Activated CD8-positive, alpha-beta memory T cell treated with anti-CD3 and anti-CD28 coated beads for 36 hours (primary cell): ENCODE measurements around the gene DTX3L. TPM values are rescaled to one million over a fixed set of nuclear protein-coding genes. Genes with fewer than 3 reads are reported as not detected.
"Not testable (repeated sequence)": the region's sequence is repeated elsewhere in the genome, so short reads cannot be mapped to it uniquely, and the experiment has no call there.

ENCODE experiments used
- CTCF ChIA-PET: fragments of 350-600 bp; sonication (Branson Sonifier 250); formaldehyde crosslinking; loops from one replicate; lab custom pipeline; 2021; ENCODE audit warnings: antibody characterized with exemption; lab: Charles Lee
- POLR2A ChIA-PET: fragments of 350-600 bp; sonication (Branson Sonifier 250); formaldehyde crosslinking; loops from one replicate; lab custom pipeline; 2021; ENCODE audit warnings: antibody characterized with exemption; lab: Charles Lee
- total RNA-seq, 2 experiments: library from RNA; stranded (reverse); gene quantifications; one replicate each; pipeline ENCODE4 v1.2.3, GENCODE V29; 2021

The DTX3L gene
- total RNA-seq, 2 experiments from 2014 or later = 19.1 to 21.1 TPM

DNA sequence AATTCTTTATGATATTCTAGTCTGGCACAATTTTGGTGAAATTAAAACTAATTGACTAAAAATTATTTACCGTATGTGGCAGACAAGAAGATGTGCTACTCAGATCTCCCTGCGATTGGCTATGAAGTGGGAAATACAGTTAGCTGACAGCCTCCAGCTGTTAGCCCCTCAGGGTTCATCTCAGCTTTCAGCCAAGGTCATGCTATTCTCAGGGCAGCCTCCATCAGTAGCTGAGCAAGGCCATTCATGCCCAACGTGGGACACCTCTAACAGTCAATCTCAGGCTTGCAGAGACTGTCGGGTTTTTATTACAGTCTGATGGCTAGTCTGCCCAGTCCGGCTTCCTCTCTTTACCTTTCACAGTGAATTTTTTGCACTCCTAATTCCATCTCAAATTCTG, 6.8 kb upstream of the DTX3L start:
- POLR2A ChIA-PET = no interaction called here

DNA sequence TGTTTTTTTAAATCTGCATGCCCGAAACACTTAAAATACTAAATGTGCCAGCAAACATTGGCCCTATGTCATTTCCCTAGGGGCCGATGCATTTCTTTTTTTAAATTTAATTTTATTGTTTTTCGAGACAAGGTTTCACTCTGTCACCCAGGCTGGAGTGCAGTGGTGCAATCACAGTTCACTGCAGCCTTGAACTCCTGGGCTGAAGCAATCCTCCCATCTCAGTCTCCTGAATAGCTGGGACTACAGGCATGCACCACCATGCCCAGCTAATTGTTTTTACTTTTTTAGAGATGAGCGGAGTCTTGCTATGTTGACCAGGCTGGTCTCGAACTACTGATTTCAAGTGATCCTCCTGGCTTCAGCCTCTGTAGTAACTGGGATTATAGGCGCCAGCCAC, 5.5 kb upstream of the DTX3L start:
- ChIA-PET CTCF (interaction anchor here (8.8 kb wide), 1 partner anchor 121 kb away, joined by 69 read pairs; the partner anchor contains the start of gene PARP14), POLR2A (no interaction called here)

More for the DNA sequence above, 6.8 kb upstream of the DTX3L start:
- CTCF ChIA-PET = interaction anchor here (8.8 kb wide), 1 partner anchor 122 kb away, joined by 69 read pairs; the partner anchor contains the start of gene PARP14

DNA sequence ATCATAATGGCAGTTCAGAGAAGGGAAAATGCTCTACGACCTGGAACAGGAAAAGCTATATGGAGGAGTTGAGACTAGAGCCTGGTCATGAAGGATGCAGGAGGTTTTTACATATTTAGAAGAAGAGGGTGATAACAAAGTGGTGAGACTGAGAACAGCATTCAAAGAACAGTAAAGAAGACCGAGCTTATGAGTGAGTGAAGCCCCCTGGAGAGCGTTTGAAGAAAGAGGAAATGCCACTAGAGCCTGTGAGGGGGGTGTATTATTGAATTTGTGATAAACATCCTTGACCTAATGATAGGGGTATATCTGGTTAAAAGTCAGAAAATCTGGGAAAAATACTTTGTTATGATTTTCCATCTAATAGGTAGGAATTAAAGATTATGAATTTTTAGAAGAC, 4.2 kb upstream of the DTX3L start:
- POLR2A ChIA-PET = no interaction called here
- CTCF ChIA-PET = interaction anchor here (0.8 to 8.8 kb wide), 2 partner anchors 67 to 119 kb away, joined by 4 to 69 read pairs; partner anchors contain the start of gene PARP14

DNA sequence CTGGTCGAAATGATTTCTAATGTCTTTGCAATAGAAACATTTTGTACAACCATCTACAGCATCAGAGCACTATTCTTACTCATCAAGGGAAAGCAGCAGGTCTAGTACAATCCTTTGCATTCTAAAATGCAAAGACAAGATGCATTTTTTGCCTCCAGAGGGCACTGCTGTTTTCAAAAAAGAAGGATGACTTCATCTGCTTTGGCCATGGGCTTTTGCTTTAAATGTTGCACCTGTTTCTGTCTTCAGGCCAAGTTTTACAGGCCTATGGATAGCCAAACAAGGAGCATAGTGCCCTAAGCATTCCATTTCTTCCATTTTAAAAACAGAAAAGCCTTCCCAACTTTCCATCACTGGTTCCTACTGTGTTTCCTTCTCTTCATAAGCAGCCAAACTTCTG, 3.5 kb upstream of the DTX3L start:
- POLR2A ChIA-PET = no interaction called here
- CTCF ChIA-PET = interaction anchor here (8.8 kb wide), 1 partner anchor 118 kb away, joined by 69 read pairs; the partner anchor contains the start of gene PARP14

DNA sequence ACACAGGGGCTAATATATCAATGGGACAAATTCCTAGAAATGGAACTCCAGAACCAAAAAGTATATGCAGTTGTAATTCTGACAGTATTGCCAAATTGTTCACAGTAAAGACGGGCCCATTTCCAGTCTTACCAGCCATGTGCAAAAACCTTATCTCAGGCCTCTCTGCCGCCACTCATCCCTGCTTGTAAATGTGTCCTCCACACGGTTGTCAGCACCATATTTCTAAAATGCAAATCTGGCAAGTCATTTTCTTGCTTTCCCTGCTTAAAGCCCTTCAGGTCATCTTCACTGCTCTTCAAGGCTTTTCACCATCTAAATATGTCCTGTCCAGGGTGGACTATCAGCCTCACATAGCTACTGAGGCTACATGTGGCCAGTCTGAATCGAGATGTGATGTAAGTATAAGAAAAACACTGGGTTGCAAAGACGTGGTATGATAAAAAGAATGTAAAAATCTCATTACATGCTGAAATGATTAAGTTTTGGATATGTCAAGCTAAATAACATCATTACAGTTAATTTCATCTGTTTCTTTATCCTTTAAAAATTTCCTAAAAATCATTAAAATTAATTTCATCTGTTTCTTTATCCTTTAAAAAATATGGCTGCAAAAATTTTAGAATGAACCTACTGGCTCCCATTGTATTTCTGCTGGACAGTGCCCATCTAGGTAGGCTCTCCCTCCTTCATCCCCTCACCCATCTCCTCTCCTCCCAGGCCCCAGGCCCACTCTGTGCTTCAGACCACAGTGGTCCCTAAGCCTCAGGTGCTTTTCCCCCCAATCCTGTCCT, 1.0 kb upstream of the DTX3L start:
- POLR2A ChIA-PET = interaction anchor here (0.5 to 1.0 kb wide), 2 partner anchors 116 to 461 kb away, joined by 3 to 6 read pairs; no protein-coding TSS in a partner anchor

DNA sequence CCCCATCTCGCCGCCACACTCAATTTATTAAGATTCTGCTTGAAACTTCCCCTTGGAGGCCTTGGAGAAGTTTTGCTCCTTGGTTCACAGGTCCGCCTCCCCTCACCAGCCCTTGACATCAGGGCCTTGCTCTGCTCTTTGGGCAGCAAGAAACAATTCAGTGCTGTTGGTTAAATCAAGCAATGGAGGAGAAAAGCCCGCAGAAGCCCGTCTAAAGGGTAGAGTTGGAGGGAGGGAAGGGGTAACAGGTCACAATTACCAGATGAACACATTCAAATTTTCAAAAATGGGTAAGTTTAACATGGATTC, 467 bp upstream of the DTX3L start:
- CTCF ChIA-PET = interaction anchor here (1.1 to 8.8 kb wide), 3 partner anchors 10 to 116 kb away, joined by 3 to 69 read pairs (median 22); partner anchors contain the start of gene PARP14
- POLR2A ChIA-PET = interaction anchor here (1.1 to 1.5 kb wide), 3 partner anchors 14 to 117 kb away, joined by 4 to 14 read pairs (median 6); partner anchors contain the start of genes PARP14 and PARP15

More for the DNA sequence above, 1.0 kb upstream of the DTX3L start:
- CTCF ChIA-PET = interaction anchor here (8.8 kb wide), 1 partner anchor 116 kb away, joined by 69 read pairs; the partner anchor contains the start of gene PARP14

DNA sequence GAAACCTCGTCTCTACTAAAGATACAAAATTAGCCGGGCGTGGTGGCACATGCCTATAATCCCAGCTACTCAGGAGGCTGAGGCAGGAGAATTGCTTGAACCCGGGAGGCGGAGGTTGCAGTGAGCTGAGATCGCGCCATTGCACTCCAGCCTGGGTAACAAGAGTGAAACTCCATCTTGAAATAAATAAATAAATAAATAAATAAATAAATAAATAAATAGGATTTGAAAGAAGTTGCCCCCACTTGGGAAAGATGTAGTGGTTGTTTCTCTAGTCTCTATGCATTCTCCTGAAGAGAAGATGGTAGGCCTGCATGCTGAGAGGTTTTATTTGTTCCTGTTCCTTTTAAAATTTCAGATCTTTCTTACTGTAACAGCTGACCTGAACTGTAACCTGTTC, 4.0 kb downstream of the DTX3L start:
- POLR2A ChIA-PET = not testable (repeated sequence)
- CTCF ChIA-PET = interaction anchor here (1.0 kb wide), 1 partner anchor 108 kb away, joined by 3 read pairs; no protein-coding TSS in a partner anchor

DNA sequence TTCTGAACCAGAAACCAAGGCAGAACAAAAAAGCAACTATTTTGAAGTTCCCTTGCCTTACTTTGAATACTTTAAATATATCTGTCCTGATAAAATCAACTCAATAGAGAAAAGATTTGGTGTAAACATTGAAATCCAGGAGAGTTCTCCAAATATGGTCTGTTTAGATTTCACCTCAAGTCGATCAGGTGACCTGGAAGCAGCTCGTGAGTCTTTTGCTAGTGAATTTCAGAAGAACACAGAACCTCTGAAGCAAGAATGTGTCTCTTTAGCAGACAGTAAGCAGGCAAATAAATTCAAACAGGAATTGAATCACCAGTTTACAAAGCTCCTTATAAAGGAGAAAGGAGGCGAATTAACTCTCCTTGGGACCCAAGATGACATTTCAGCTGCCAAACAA, 4.6 kb downstream of the DTX3L start:
- ChIA-PET POLR2A (no interaction called here), CTCF (no interaction called here)

DNA sequence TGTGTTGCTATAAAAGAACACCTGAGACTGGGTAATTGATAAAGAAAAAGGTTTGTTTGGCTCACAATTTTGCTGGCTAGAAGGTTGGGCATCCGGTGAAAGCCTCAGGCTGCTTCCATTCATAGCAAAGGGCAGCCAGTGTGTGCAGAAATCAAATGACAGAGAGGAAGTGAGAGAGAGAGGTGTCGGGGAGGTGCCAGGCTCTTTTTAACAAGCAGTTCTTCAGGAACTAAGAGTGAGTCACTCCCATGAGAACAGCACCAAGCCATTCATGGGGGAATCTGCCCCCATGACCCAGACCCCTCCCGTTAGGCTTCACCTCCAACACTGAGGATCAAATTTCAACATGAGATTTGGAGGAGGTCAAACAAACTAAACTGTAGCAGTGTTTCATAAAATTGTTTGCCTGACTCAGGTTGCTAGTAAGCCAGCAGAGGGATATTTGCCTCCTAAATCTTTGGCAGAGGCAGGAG, 8.8 kb downstream of the DTX3L start:
- ChIA-PET POLR2A (no interaction called here), CTCF (interaction anchor here (1.0 kb wide), 1 partner anchor 9 kb away, joined by 3 read pairs; the partner anchor contains the start of genes DTX3L and PARP9)

DNA sequence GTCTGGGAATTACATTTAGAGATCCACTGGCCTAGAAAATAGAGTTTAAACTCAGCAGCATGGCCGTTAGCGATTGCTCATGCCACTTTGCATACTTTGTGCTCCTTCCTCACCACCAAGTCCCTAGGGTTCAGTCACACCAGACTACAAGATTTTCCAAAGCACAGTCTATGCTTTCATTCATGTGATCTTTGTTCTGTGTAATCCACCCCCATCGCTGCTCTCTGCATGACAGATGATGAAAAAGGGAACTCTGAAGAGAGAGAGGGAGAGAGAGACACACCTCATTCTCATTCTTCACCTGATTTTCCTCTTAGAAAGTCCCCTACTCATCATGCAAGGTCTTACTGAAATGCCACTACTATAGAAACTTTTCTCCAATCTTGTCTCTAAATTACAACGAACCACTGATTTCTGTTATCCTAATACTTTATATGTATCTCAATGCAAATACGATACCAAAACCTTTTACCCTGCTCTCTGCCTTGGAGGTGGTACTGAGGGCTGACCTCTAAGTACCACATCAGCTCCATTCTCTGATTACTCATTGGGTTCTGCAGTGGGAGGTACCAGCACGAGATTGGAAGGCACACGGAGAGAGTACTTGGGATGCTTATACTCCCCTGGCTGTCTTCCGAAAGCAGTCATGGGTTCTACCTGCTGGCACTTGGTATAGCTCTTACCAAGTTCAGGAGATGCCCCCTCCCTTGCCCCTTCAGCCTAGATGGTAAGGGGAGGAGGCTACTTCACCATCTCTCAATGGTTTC, 12.2 kb downstream of the DTX3L start:
- POLR2A ChIA-PET = interaction anchor here (1.3 kb wide), 1 partner anchor 12 kb away, joined by 4 read pairs; the partner anchor contains the start of genes DTX3L and PARP9
- CTCF ChIA-PET = interaction anchor here (0.7 to 3.3 kb wide), 3 partner anchors 11 to 680 kb away, joined by 3 to 14 read pairs (median 9); partner anchors contain the start of genes DTX3L and PARP9

DNA sequence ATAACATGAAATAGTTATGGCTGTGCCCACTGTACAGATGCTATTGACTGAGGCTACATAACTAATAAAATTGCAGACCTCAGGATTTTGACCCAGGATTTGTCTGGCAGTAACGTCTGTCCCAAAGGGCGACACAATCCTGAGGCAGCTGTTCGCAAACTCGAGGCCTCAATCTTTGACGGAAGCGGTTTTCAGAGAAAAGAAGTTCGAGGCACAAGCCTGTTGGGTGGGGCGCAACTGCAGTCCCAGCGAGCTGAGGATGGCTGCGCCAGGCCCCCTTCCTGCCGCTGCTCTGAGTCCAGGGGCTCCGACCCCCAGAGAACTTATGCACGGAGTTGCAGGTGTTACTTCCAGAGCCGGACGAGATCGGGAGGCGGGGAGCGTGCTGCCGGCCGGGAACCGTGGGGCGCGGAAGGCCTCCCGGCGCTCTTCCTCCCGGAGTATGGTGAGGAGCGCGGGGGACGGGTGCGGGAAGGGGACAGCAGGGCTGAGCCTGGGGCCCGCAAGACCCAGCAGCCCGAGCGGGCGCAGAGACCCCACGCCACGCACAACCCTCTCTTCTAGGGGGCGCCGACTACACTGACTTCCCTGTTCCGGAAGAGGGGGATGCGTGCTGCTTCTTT, 13.4 kb downstream of the DTX3L start, which contains the start of gene PARP15:
Gene PARP15, plus strand, starts transcription at position 242 of the 623 bp plus-strand sequence. Its CDS starts 18 bp downstream, at position 260.
- CTCF ChIA-PET = interaction anchor here (1.0 kb wide), 1 partner anchor 51 kb away, joined by 3 read pairs; no protein-coding TSS in a partner anchor
- POLR2A ChIA-PET = interaction anchor here (1.3 kb wide), 1 partner anchor 13 kb away, joined by 4 read pairs; the partner anchor contains the start of genes DTX3L and PARP9

DNA sequence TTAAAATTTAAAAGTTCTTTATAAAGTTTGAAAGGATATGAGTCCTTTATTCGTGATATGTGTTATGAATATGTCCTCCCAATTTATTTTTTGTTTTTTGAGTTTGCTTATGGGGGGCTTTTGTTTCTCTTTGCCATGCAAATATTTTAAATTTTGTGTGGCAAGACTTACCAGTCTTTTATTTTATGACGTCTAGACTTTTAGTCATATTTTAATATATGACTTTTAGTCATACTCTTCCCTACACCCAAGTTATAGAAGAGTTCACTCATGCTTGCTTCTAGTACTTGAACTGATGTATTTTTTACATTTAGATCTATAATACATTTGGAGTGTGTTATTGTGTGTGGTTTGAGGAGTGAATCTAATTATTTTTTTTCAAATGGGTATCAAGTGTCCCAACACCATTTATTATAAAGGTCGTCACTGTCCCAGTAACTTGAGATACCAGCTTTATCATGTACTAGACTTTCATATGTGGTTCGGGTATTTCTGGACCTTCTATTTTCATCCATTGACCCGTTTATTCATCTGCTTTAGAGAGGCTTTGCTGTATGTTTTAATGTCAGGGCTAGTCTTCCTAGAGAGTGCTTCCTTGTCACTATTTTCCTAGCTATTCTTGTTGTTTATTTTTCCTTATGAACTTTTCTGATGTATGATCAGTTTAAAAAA, 14.1 kb downstream of the DTX3L start:
- ChIA-PET CTCF (interaction anchor here (0.8 to 1.0 kb wide), 2 partner anchors 50 to 101 kb away, joined by 3 to 5 read pairs; no protein-coding TSS in a partner anchor), POLR2A (interaction anchor here (1.2 kb wide), 1 partner anchor 14 kb away, joined by 6 read pairs; the partner anchor contains the start of genes DTX3L and PARP9)

DNA sequence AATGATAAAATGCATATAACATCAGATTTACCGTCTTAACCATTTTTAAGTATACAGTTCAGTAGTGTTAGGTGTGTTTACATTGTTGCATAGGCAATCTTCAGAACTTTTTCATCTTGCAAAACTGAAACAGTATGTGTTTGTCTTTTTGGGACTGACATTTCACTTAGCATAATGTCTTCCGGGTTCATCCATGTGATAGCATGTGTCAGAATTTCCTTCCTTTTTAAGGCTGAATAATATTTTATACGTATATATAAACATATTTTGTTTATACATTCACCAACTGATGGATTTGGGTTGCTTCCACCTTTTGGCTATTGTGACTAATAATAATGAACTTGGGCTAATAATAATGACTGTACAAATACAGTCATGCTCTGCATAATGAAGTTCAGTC, 16.3 kb downstream of the DTX3L start:
- POLR2A ChIA-PET = no interaction called here
- CTCF ChIA-PET = no interaction called here

DNA sequence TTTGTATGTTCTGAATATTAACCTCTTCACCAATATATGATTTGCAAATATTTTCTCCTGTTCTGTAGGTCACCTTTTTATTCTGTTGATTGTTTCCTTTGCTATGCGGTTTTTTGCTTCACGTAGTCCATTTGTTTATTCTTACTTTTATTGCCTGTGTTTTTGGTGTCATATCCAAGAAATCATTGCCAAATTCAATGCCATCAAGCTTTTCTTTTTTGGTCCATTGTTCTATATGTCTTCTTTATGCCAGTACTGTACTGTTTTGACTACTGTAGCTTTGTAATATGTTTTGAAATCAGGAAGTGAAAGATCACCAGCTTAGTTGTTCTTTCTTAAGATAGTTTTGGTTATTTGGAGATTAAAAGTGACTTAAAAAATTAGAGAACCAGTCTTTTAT, 17.5 kb downstream of the DTX3L start:
- ChIA-PET POLR2A (no interaction called here), CTCF (no interaction called here)

DNA sequence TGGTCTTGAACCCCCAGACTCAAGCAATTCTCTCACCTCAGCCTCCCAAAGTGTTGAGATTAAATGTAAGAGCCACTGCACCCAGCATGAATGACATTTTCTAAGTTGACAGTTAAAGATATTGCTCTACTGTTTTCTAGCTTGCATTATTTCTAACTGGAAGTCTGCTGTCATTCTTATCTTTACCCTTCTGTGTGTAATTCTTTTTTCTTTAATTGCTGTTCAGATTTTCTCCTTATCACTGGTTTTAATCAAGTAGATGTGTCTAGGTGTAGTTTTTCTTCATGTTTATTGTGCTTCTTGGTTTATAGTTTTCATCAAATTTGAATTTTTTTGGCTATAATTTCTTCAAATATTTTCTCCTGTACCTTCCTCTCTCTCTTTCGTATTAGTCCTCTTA, 18.3 kb downstream of the DTX3L start:
- ChIA-PET CTCF (no interaction called here), POLR2A (no interaction called here)

DNA sequence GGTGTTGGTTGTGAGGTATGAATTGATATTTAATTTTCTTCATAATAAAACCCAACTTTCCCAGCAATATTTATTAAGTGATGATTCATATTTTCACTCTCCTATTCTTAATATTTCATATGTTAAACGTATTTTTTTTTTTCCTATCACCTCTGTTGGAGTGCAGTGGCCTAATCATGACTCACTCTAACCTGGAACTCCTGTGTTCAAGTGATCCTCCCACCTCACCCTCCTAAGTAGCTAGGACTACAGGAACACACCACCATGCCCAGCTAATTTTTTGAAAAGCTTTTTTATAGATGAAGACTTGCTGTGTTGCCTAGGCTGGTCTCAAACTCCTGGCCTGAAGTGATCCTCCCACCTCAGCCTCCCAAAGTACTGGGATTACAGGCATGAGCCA, 22.0 kb downstream of the DTX3L start:
- CTCF ChIA-PET = no interaction called here
- POLR2A ChIA-PET = no interaction called here

DNA sequence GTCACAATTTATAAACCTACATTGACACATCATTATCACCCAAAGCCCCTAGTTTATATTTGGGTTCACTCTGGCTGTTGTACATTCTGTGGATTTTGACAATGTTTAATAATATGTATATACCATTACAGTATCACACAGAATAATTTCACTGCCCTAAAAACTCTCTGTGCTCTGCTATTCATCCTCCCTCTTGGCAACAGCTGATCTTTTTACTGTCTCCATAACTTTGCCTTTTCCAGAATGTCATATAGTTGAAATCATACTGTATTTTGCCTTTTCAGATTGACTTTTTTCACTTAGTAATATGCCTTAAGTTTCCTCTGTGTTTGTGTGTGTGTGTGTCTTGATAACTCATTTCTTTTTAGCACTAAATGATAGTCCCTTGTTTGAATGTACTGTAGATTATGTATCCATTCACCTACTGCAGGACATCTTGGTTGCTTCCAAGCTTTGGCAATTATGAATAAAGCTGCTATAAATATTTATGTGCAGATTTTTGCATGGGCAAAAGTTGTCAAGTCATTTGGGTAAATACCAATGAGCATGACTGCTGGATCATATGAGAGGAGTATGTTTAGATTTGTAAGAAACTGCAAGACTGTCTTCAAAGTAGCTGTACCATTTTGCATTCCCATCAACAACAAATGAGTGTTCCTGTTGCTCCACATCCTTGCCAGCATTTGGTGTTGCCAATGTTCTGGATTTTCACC, 22.8 kb downstream of the DTX3L start:
- POLR2A ChIA-PET = interaction anchor here (0.7 kb wide), 1 partner anchor 493 kb away, joined by 4 read pairs; no protein-coding TSS in a partner anchor
- CTCF ChIA-PET = no interaction called here
